Measurements from ENCODE around the gene ST3GAL4.

ST3GAL4 gene

GRCh38 chr11:126347751-126348668 lies 7.5 kb upstream of the ST3GAL4 start:
- Mint-ChIP-seq H3K4me1 (ENCODE audit: low read depth) (peaks cover 35% of the 10 kb centered on the region), H3K27ac (peak overlapping the region; percentile 72), H3K4me3 (no peak overlapping the region), H3K9me3 (no peaks in the 10 kb centered on the region), H3K36me3 (ENCODE audit: low read depth) (peaks cover 70% of the 10 kb centered on the region), H3K27me3 (no peaks in the 10 kb centered on the region)
- DNase-seq, result no peak

GRCh38 chr11:126348806-126349582 lies 6.5 kb upstream of the ST3GAL4 start:
- H3K27ac Mint-ChIP-seq, result peak overlapping the region; percentile 72
- peaks cover 45% of the 10 kb centered on the region for H3K4me1 Mint-ChIP-seq (ENCODE audit: low read depth)
- H3K9me3 Mint-ChIP-seq, result no peaks in the 10 kb centered on the region
- H3K4me3 Mint-ChIP-seq, result no peak overlapping the region
- H3K27me3 Mint-ChIP-seq, result no peaks in the 10 kb centered on the region
- DNase-seq, result no peak
- peaks cover 66% of the 10 kb centered on the region for H3K36me3 Mint-ChIP-seq (ENCODE audit: low read depth)

- no peaks in the 10 kb centered on the region for H3K27me3 Mint-ChIP-seq
- H3K4me1 Mint-ChIP-seq (ENCODE audit: low read depth), result peaks cover 52% of the 10 kb centered on the region
- H3K36me3 Mint-ChIP-seq (ENCODE audit: low read depth), result peaks cover 58% of the 10 kb centered on the region
- H3K9me3 Mint-ChIP-seq, result no peaks in the 10 kb centered on the region
- no peak for DNase-seq
- H3K27ac Mint-ChIP-seq, result peak overlapping the region; percentile 8
- no peak overlapping the region for H3K4me3 Mint-ChIP-seq
Measured at GRCh38 chr11:126350836-126351235, 4.7 kb upstream of the ST3GAL4 start.

GRCh38 chr11:126352163-126352562 lies 3.3 kb upstream of the ST3GAL4 start:
- Mint-ChIP-seq H3K27me3 (no peaks in the 10 kb centered on the region), H3K27ac (peak overlapping the region; percentile 79), H3K9me3 (no peaks in the 10 kb centered on the region), H3K4me1 (ENCODE audit: low read depth) (peaks cover 54% of the 10 kb centered on the region), H3K4me3 (no peak overlapping the region), H3K36me3 (ENCODE audit: low read depth) (peaks cover 51% of the 10 kb centered on the region)
- no peak for DNase-seq

GRCh38 chr11:126352934-126353801 lies 2.3 kb upstream of the ST3GAL4 start:
- no peak for DNase-seq
- H3K4me1 Mint-ChIP-seq (ENCODE audit: low read depth), result peaks cover 55% of the 10 kb centered on the region
- peak overlapping the region; percentile 79 for H3K27ac Mint-ChIP-seq
- no peaks in the 10 kb centered on the region for H3K9me3 Mint-ChIP-seq
- peak overlapping the region; percentile 68 for H3K4me3 Mint-ChIP-seq
- peaks cover 42% of the 10 kb centered on the region for H3K36me3 Mint-ChIP-seq (ENCODE audit: low read depth)
- no peaks in the 10 kb centered on the region for H3K27me3 Mint-ChIP-seq

- H3K27ac Mint-ChIP-seq, result peak overlapping the region; percentile 90
- peak; percentile 53 for DNase-seq
- peak overlapping the region; percentile 96 for H3K4me3 Mint-ChIP-seq
- H3K27me3 Mint-ChIP-seq, result no peaks in the 10 kb centered on the region
- H3K4me1 Mint-ChIP-seq (ENCODE audit: low read depth), result peaks cover 44% of the 10 kb centered on the region
- peaks cover 34% of the 10 kb centered on the region for H3K36me3 Mint-ChIP-seq (ENCODE audit: low read depth)
- H3K9me3 Mint-ChIP-seq, result no peaks in the 10 kb centered on the region
Measured at GRCh38 chr11:126354631-126355323, 709 bp upstream of the ST3GAL4 start.

- DNase-seq, result peak; percentile 47
- no peaks in the 10 kb centered on the region for H3K9me3 Mint-ChIP-seq
- peak overlapping the region; percentile 66 for H3K27ac Mint-ChIP-seq
- H3K4me3 Mint-ChIP-seq, result peak overlapping the region; percentile 80
- peaks cover 36% of the 10 kb centered on the region for H3K4me1 Mint-ChIP-seq (ENCODE audit: low read depth)
- H3K36me3 Mint-ChIP-seq (ENCODE audit: low read depth), result peaks cover 23% of the 10 kb centered on the region
- H3K27me3 Mint-ChIP-seq, result no peaks in the 10 kb centered on the region
Measured at GRCh38 chr11:126355926-126356897, 726 bp downstream of the ST3GAL4 start.

- no peak for DNase-seq
Measured at GRCh38 chr11:126357055-126357962, 1.8 kb downstream of the ST3GAL4 start.

GRCh38 chr11:126357969-126358762 lies 2.7 kb downstream of the ST3GAL4 start:
- Mint-ChIP-seq H3K4me1 (ENCODE audit: low read depth) (peaks cover 25% of the 10 kb centered on the region), H3K36me3 (ENCODE audit: low read depth) (peaks cover 16% of the 10 kb centered on the region), H3K4me3 (no peak overlapping the region), H3K9me3 (no peaks in the 10 kb centered on the region), H3K27me3 (no peaks in the 10 kb centered on the region), H3K27ac (no peak overlapping the region)
- no peak for DNase-seq

More at GRCh38 chr11:126357055-126357962, 1.8 kb downstream of the ST3GAL4 start:
- H3K4me3 Mint-ChIP-seq, result peak overlapping the region; percentile 80
- H3K4me1 Mint-ChIP-seq (ENCODE audit: low read depth), result peaks cover 34% of the 10 kb centered on the region
- no peak overlapping the region for H3K27ac Mint-ChIP-seq
- H3K9me3 Mint-ChIP-seq, result no peaks in the 10 kb centered on the region
- peaks cover 16% of the 10 kb centered on the region for H3K36me3 Mint-ChIP-seq (ENCODE audit: low read depth)
- H3K27me3 Mint-ChIP-seq, result no peaks in the 10 kb centered on the region

GRCh38 chr11:126358763-126359160 lies 3.3 kb downstream of the ST3GAL4 start:
- no peak overlapping the region for H3K4me3 Mint-ChIP-seq

GRCh38 chr11:126359431-126360048 lies 4.1 kb downstream of the ST3GAL4 start:
- H3K4me3 Mint-ChIP-seq, result no peak overlapping the region
- no peaks in the 10 kb centered on the region for H3K27me3 Mint-ChIP-seq
- H3K36me3 Mint-ChIP-seq (ENCODE audit: low read depth), result peaks cover 8% of the 10 kb centered on the region
- H3K9me3 Mint-ChIP-seq, result no peaks in the 10 kb centered on the region
- no peak overlapping the region for H3K27ac Mint-ChIP-seq
- DNase-seq, result no peak
- peaks cover 14% of the 10 kb centered on the region for H3K4me1 Mint-ChIP-seq (ENCODE audit: low read depth)

More at GRCh38 chr11:126358763-126359160, 3.3 kb downstream of the ST3GAL4 start:
- Mint-ChIP-seq H3K36me3 (ENCODE audit: low read depth) (peaks cover 13% of the 10 kb centered on the region), H3K4me1 (ENCODE audit: low read depth) (peaks cover 19% of the 10 kb centered on the region), H3K9me3 (no peaks in the 10 kb centered on the region), H3K27ac (no peak overlapping the region), H3K27me3 (no peaks in the 10 kb centered on the region)
- no peak for DNase-seq

Measured in activated T-cell treated with anti-CD3 and anti-CD28 coated beads, Interleukin-2, amount 50 U/mL, for 24 hours (primary cell).